HL-60 (cell line): ENCODE measurements around the gene CACNA1C.

Source experiments
- DNase-seq, 2 experiments: peaks; one replicate each; pipeline ENCODE4 v3.0.0-alpha.2; 2010 to 2020; ENCODE audit warnings: low read depth in 1 of 2, low spot score in 1 of 2
- H3K27ac ChIP-seq: fragments of 250-450 bp; sonication (Bioruptor Pico); replicated peaks from 2 replicates; pipeline ENCODE4 v1.5.1; 2020; ENCODE audit warnings: mild to moderate bottlenecking, moderate library complexity
- H3K27me3 ChIP-seq: fragments of 250-450 bp; sonication (Bioruptor Pico); 2 replicates; pipeline ENCODE4 v1.5.1; 2021; ENCODE audit warnings: mild to moderate bottlenecking, moderate library complexity; ENCODE audit not compliant: insufficient read depth, poor library complexity, severe bottlenecking
- H3K4me3 ChIP-seq: replicated peaks from 2 replicates; pipeline ENCODE4 v1.5.1; 2011; ENCODE audit warnings: mild to moderate bottlenecking, control low read depth, low read length; ENCODE audit not compliant: insufficient read depth
- CTCF ChIP-seq: IDR thresholded peaks from one replicate; pipeline ENCODE4 v1.5.1; 2011; ENCODE audit warnings: low read length, control low read depth, inconsistent platforms; ENCODE audit not compliant: insufficient read depth
- GABPA ChIP-seq: IDR thresholded peaks from 2 replicates; pipeline ENCODE4 v1.6.1; 2012; ENCODE audit warnings: low read depth
- POLR2AphosphoS5 ChIP-seq: IDR thresholded peaks from 2 replicates; pipeline ENCODE4 v1.6.1; 2012; ENCODE audit warnings: low read depth
- REST ChIP-seq: IDR thresholded peaks from 2 replicates; pipeline ENCODE4 v1.6.1; 2012; ENCODE audit warnings: low read depth; ENCODE audit not compliant: insufficient replicate concordance
- SPI1 ChIP-seq: IDR thresholded peaks from 2 replicates; pipeline ENCODE4 v1.6.1; 2012; ENCODE audit warnings: low read depth, mild to moderate bottlenecking, borderline replicate concordance

CACNA1C gene

GRCh38 chr12:2533036-2533435 lies 480.2 kb downstream of the CACNA1C start:
- H3K27me3 ChIP-seq: no peaks in the 10 kb centered on the region
- DNase-seq: no peak
- H3K4me3 ChIP-seq: no peak overlapping the region
- no peak overlapping the region for H3K27ac ChIP-seq
- TF ChIP-seq SPI1 (no peak), GABPA (no peak), POLR2AphosphoS5 (no peak), REST (no peak), CTCF (no peak)

GRCh38 chr12:2535583-2536204 lies 482.9 kb downstream of the CACNA1C start:
- Histone ChIP-seq H3K4me3 (no peak overlapping the region), H3K27ac (no peak overlapping the region), H3K27me3 (no peaks in the 10 kb centered on the region)
- DNase-seq: peak in 1 of 2 experiments; percentile 8
- TF ChIP-seq POLR2AphosphoS5 (no peak), REST (no peak), CTCF (no peak), SPI1 (no peak), GABPA (no peak)

GRCh38 chr12:2536724-2537123 lies 483.9 kb downstream of the CACNA1C start:
- Histone ChIP-seq H3K27me3 (no peaks in the 10 kb centered on the region), H3K4me3 (no peak overlapping the region), H3K27ac (no peak overlapping the region)
- DNase-seq: no peak
- TF ChIP-seq CTCF (no peak), SPI1 (no peak)

GRCh38 chr12:2537868-2538541 lies 485.2 kb downstream of the CACNA1C start:
- DNase-seq: no peak

More at GRCh38 chr12:2537868-2538541, 485.2 kb downstream of the CACNA1C start:
- Histone ChIP-seq H3K27me3 (no peaks in the 10 kb centered on the region), H3K27ac (no peak overlapping the region), H3K4me3 (no peak overlapping the region)
- TF ChIP-seq GABPA (no peak), POLR2AphosphoS5 (no peak), CTCF (no peak), REST (no peak), SPI1 (no peak)
